Lung (tissue), 13 donors: Measurements from ENCODE around the gene ZNF724. TPM values are rescaled to one million over a fixed set of nuclear protein-coding genes. Genes with fewer than 3 reads are reported as not detected.

Source experiments
- ATAC-seq: fragments of 200-7000 bp; cut with Tn5 transposase; one replicate; pipeline ENCODE4 v1.9.1; 2020; ENCODE audit warnings: moderate number of reproducible peaks; ENCODE audit not compliant: insufficient read depth, low FRiP score
- DNase-seq, 3 donors: peaks; one replicate each; pipeline ENCODE4 v3.0.0-alpha.2; 2013 to 2017
- H3K27ac ChIP-seq, 2 donors: one replicate each; pipeline ENCODE4 v1.5.1; 2013; ENCODE audit warnings: mild to moderate bottlenecking in 2 of 2, moderate library complexity in 2 of 2, control low read depth in 1 of 2, inconsistent platforms in 1 of 2, low read depth in 1 of 2, low read length in 1 of 2
- H3K27me3 ChIP-seq, 3 donors: one replicate each; pipeline ENCODE4 v1.5.1; 2013; ENCODE audit warnings: low read length in 2 of 3; ENCODE audit not compliant: control insufficient read depth in 3 of 3, insufficient read depth in 3 of 3
- H3K36me3 ChIP-seq, 4 donors: one replicate each; pipeline ENCODE4 v1.5.1; 2013; ENCODE audit warnings: low read length in 4 of 4, mild to moderate bottlenecking in 1 of 4, moderate library complexity in 1 of 4; ENCODE audit not compliant: control insufficient read depth in 4 of 4, insufficient read depth in 4 of 4
- H3K4me1 ChIP-seq, 5 donors: one replicate each; pipeline ENCODE4 v1.5.1; 2013; ENCODE audit warnings: low read length in 5 of 5, mild to moderate bottlenecking in 2 of 5, moderate library complexity in 1 of 5; ENCODE audit not compliant: control insufficient read depth in 5 of 5, insufficient read depth in 5 of 5
- H3K4me3 ChIP-seq: one replicate; pipeline ENCODE4 v1.5.1; 2013; ENCODE audit warnings: mild to moderate bottlenecking, control low read depth, moderate library complexity
- H3K9ac ChIP-seq, 2 donors: one replicate each; pipeline ENCODE4 v1.5.1; 2013; ENCODE audit warnings: low read length in 2 of 2, control low read depth in 1 of 2; ENCODE audit not compliant: insufficient read depth in 1 of 2
- H3K9me3 ChIP-seq, 4 donors: one replicate each; pipeline ENCODE4 v1.5.1; 2013; ENCODE audit warnings: low read length in 3 of 4, mild to moderate bottlenecking in 1 of 4, moderate library complexity in 1 of 4; ENCODE audit not compliant: control insufficient read depth in 4 of 4, insufficient read depth in 3 of 4
- CTCF ChIP-seq: IDR thresholded peaks from 2 replicates; pipeline ENCODE4 v1.5.1; 2012; ENCODE audit warnings: mild to moderate bottlenecking; ENCODE audit errors: control extremely low read depth, extremely low read depth
- WGBS, 2 donors: extraction: QIAGEN DNeasy Blood & Tissue Kit; methylation state at CpG; one replicate each; pipeline ENCODE4 v1.1.7; 2013; 5-methylcytosine and 5-hydroxymethylcytosine counted together
- polyA plus RNA-seq, 2 donors: library from polyadenylated mRNA; stranded (reverse); fragments of 200-250 nt; gene quantifications; one replicate each; pipeline ENCODE4 v1.2.1, GENCODE V29; 2013
- small RNA-seq: library from RNA; depleted of rRNA; stranded (forward); fragments of <200 nt; gene quantifications from one replicate; pipeline ENCODE3, GENCODE V24; 2014; ENCODE audit warnings: low replicate concordance
- total RNA-seq, 2 donors: library from RNA; depleted of rRNA in 1 of 2; stranded (reverse); fragments of >200 nt in 1 of 2; gene quantifications; one replicate each; pipeline ENCODE4 v1.2.1, GENCODE V29; 2014 to 2021
- donor health status: control.
- donor health status: control.
- donor health status: Bipolar disorder and iron deficiency.
- donor health status: healthy.
- donor health status: DM: yes; HTN: yes; CAD: no.

The ZNF724 gene
- total and polyA plus RNA-seq, 4 donors = 0.37 to 5.3 (median 2.1) TPM

GRCh38 chr19:23203841-23204344 lies 46.3 kb downstream of the ZNF724 start:
- ATAC-seq (no peak), DNase-seq (peak; percentile 14 to 29 (median 27))
- no peak for TF ChIP-seq CTCF
- H3K36me3 ChIP-seq = no peaks in the 10 kb centered on the region
- no peak overlapping the region for H3K27ac ChIP-seq
- H3K9me3 ChIP-seq = peaks cover 0 to 8% (median 4%) of the 10 kb centered on the region in 4 donors
- H3K4me1 ChIP-seq = peaks cover 0 to 2% (median 0%) of the 10 kb centered on the region in 5 donors
- WGBS, 2 donors = 10 to 13% methylated on average over 39 of the region's 39 CpGs
- no peaks in the 10 kb centered on the region for H3K27me3 ChIP-seq
- H3K9ac ChIP-seq = no peak overlapping the region
- H3K4me3 ChIP-seq = no peak overlapping the region

GRCh38 chr19:23190341-23190740 lies 59.9 kb downstream of the ZNF724 start:
- no peak for DNase-seq
- Histone ChIP-seq H3K27ac (no peak overlapping the region), H3K4me3 (no peak overlapping the region), H3K4me1 (no peaks in the 10 kb centered on the region), H3K9me3 (peaks cover 0 to 11% (median under 1%) of the 10 kb centered on the region in 4 donors), H3K36me3 (no peaks in the 10 kb centered on the region), H3K27me3 (no peaks in the 10 kb centered on the region), H3K9ac (no peak overlapping the region)
- no peak for ATAC-seq
- WGBS, 2 donors = 86 to 93% methylated on average over 9 of the region's 9 CpGs
- TF ChIP-seq CTCF = no peak

- peaks cover 0 to 17% (median 0%) of the 10 kb centered on the region in 4 donors for H3K9me3 ChIP-seq
- H3K27me3 ChIP-seq = no peaks in the 10 kb centered on the region
- DNase-seq (no peak), ATAC-seq (no peak)
- WGBS, 2 donors = 76 to 79% methylated on average over 11 of the region's 11 CpGs
- H3K4me1 ChIP-seq = no peaks in the 10 kb centered on the region
- no peak overlapping the region for H3K4me3 ChIP-seq
- H3K36me3 ChIP-seq = no peaks in the 10 kb centered on the region
- H3K27ac ChIP-seq = no peak overlapping the region
- TF ChIP-seq CTCF = no peak
- H3K9ac ChIP-seq = no peak overlapping the region
Observed at GRCh38 chr19:23183251-23183650, 66.9 kb downstream of the ZNF724 start.

Small RNA genes lying within 50 kb of the gene (small RNA-seq; reads per million reads assigned to genes)
- gene VN1R91P = not detected

Other genes starting within 250 kb of the ZNF724 start
- gene ZNF728, start 247.2 kb downstream of the ZNF724 start, total RNA-seq = under 1 TPM in 1 of 2 donors, not detected in 1; 0.61 TPM
- gene ZNF728, start 247.2 kb downstream of the ZNF724 start, polyA plus RNA-seq = under 1 TPM in 1 of 2 donors, not detected in 1; 0.01 TPM
- 10 to 100 TPM in 1 of 2 donors, under 1 TPM in 1; 0.74 to 11.9 TPM for gene ZNF730, start 133.4 kb downstream of the ZNF724 start, total RNA-seq
- gene ZNF730, start 133.4 kb downstream of the ZNF724 start, polyA plus RNA-seq = under 1 TPM; 0.05 to 0.35 TPM
- 100 to 1,000 TPM in 1 of 2 donors, 10 to 100 TPM in 1; 38.6 to 172 TPM for gene ZNF91, start 145.1 kb upstream of the ZNF724 start, total RNA-seq
- gene ZNF91, start 145.1 kb upstream of the ZNF724 start, polyA plus RNA-seq = 10 to 100 TPM in 1 of 2 donors, 1 to 10 TPM in 1; 5.0 to 11.0 TPM